Liver (tissue), 9 donors: Measurements from ENCODE around the gene MVB12A. TPM values are rescaled to one million over a fixed set of nuclear protein-coding genes. Genes with fewer than 3 reads are reported as not detected.

Experiments
- DNase-seq: peaks from one replicate; pipeline ENCODE4 v3.0.0-alpha.2; 2017; ENCODE audit warnings: low spot score
- H3K27ac ChIP-seq, 2 donors: one replicate each; pipeline ENCODE4 v1.7.0; 2013; ENCODE audit warnings: inconsistent platforms in 2 of 2, low read length in 2 of 2, control low read depth in 1 of 2, low read depth in 1 of 2, mild to moderate bottlenecking in 1 of 2
- H3K27me3 ChIP-seq, 4 donors: one replicate each; pipeline versions ENCODE4 v1.6.1 to v1.7.0; 2013; ENCODE audit warnings: low read length in 3 of 4, inconsistent platforms in 1 of 4, mild to moderate bottlenecking in 1 of 4, moderate library complexity in 1 of 4; ENCODE audit not compliant: control insufficient read depth in 4 of 4, insufficient read depth in 4 of 4
- H3K36me3 ChIP-seq, 4 donors: one replicate each; pipeline versions ENCODE4 v1.6.1 to v1.7.0; 2013; ENCODE audit warnings: low read length in 3 of 4, mild to moderate bottlenecking in 3 of 4, low read depth in 1 of 4, moderate library complexity in 1 of 4; ENCODE audit not compliant: control insufficient read depth in 4 of 4, insufficient read depth in 3 of 4
- H3K4me1 ChIP-seq, 4 donors: one replicate each; pipeline versions ENCODE4 v1.6.1 to v1.7.0; 2013; ENCODE audit warnings: low read length in 3 of 4, mild to moderate bottlenecking in 3 of 4, moderate library complexity in 1 of 4; ENCODE audit not compliant: control insufficient read depth in 4 of 4, insufficient read depth in 4 of 4
- H3K4me3 ChIP-seq, 3 donors: one replicate each; pipeline versions ENCODE4 v1.6.1 to v1.7.0; 2013; ENCODE audit warnings: low read length in 3 of 3, control low read depth in 1 of 3, low read depth in 1 of 3, mild to moderate bottlenecking in 1 of 3
- H3K9ac ChIP-seq, 2 donors: one replicate each; pipeline ENCODE4 v1.7.0; 2013; ENCODE audit warnings: low read length in 2 of 2, mild to moderate bottlenecking in 2 of 2, moderate library complexity in 2 of 2, control low read depth in 1 of 2, low read depth in 1 of 2
- H3K9me3 ChIP-seq, 4 donors: one replicate each; pipeline versions ENCODE4 v1.6.1 to v1.7.0; 2013; ENCODE audit warnings: low read length in 3 of 4; ENCODE audit not compliant: control insufficient read depth in 4 of 4
- ATF3 ChIP-seq: IDR thresholded peaks from 2 replicates; pipeline ENCODE4 v1.6.1; 2016; ENCODE audit warnings: antibody characterized with exemption
- CTCF ChIP-seq: fragments of 150-350 bp; IDR thresholded peaks from 2 replicates; pipeline ENCODE4 v1.5.1; 2017; ENCODE audit warnings: improper control_type of control experiment, low read depth, low read length; ENCODE audit not compliant: missing input control
- EGR1 ChIP-seq, 2 donors: IDR thresholded peaks; 2 replicates each; pipeline ENCODE4 v1.6.1; 2016 to 2018; ENCODE audit warnings: antibody characterized with exemption in 2 of 2, low read depth in 2 of 2
- FOXA1 ChIP-seq: IDR thresholded peaks from 2 replicates; pipeline ENCODE4 v1.6.1; 2016; ENCODE audit warnings: antibody characterized with exemption
- FOXA2 ChIP-seq: IDR thresholded peaks from 2 replicates; pipeline ENCODE4 v1.6.1; 2016; ENCODE audit warnings: antibody characterized with exemption
- GABPA ChIP-seq, 2 donors: IDR thresholded peaks in 1 of 2; conservative IDR thresholded peaks in 1 of 2; 2 replicates each; pipeline ENCODE4 v1.6.1; 2016; ENCODE audit warnings: antibody characterized with exemption in 2 of 2, mild to moderate bottlenecking in 1 of 2, moderate library complexity in 1 of 2
- HNF4A ChIP-seq, 2 donors: conservative IDR thresholded peaks; 2 replicates each; pipeline ENCODE4 v1.6.1; 2016; ENCODE audit warnings: antibody characterized with exemption in 2 of 2, mild to moderate bottlenecking in 2 of 2
- HNF4G ChIP-seq: IDR thresholded peaks from 2 replicates; pipeline ENCODE4 v1.6.1; 2016; ENCODE audit warnings: antibody characterized with exemption
- JUND ChIP-seq, 2 donors: IDR thresholded peaks; 2 replicates each; pipeline ENCODE4 v1.6.1; 2016; ENCODE audit warnings: antibody characterized with exemption in 2 of 2
- MAX ChIP-seq: IDR thresholded peaks from 2 replicates; pipeline ENCODE4 v1.6.1; 2016; ENCODE audit warnings: antibody characterized with exemption
- NR2F2 ChIP-seq: IDR thresholded peaks from 2 replicates; pipeline ENCODE4 v1.6.1; 2016; ENCODE audit warnings: antibody characterized with exemption
- RAD21 ChIP-seq, 2 donors: IDR thresholded peaks; 2 replicates each; pipeline ENCODE4 v1.6.1; 2016; ENCODE audit warnings: antibody characterized with exemption in 2 of 2, mild to moderate bottlenecking in 2 of 2
- REST ChIP-seq: IDR thresholded peaks from 2 replicates; pipeline ENCODE4 v1.6.1; 2016; ENCODE audit warnings: antibody characterized with exemption, mild to moderate bottlenecking
- RXRA ChIP-seq, 2 donors: IDR thresholded peaks; 2 replicates each; pipeline ENCODE4 v1.6.1; 2017 to 2018; ENCODE audit warnings: antibody characterized with exemption in 2 of 2, mild to moderate bottlenecking in 1 of 2
- SP1 ChIP-seq: IDR thresholded peaks from 2 replicates; pipeline ENCODE4 v1.6.1; 2018; ENCODE audit warnings: antibody characterized with exemption, mild to moderate bottlenecking
- TAF1 ChIP-seq: conservative IDR thresholded peaks from 2 replicates; pipeline ENCODE4 v1.6.1; 2016; ENCODE audit warnings: antibody characterized with exemption, mild to moderate bottlenecking
- YY1 ChIP-seq: IDR thresholded peaks from 2 replicates; pipeline ENCODE4 v1.6.1; 2016; ENCODE audit warnings: antibody characterized with exemption, mild to moderate bottlenecking
- ZBTB33 ChIP-seq: IDR thresholded peaks from 2 replicates; pipeline ENCODE4 v1.6.1; 2016; ENCODE audit warnings: antibody characterized with exemption
- WGBS: extraction: QIAGEN DNeasy Blood & Tissue Kit; methylation state at CpG from one replicate; pipeline ENCODE4 v1.1.7; 2013; 5-methylcytosine and 5-hydroxymethylcytosine counted together
- polyA plus RNA-seq, 2 donors: library from polyadenylated mRNA; stranded (reverse) in 1 of 2; unstranded in 1 of 2; fragments of 200-250 nt in 1 of 2; fragments of >200 nt in 1 of 2; fragmentation: Nextera tagmentation in 1 of 2; extraction: Ambion mirVana in 1 of 2; gene quantifications; one replicate each; pipeline versions ENCODE4 v1.2.1 to v1.2.3, GENCODE V29; 2013 to 2015
- total RNA-seq, 2 donors: library from RNA; depleted of rRNA; stranded (reverse); fragments of >200 nt; gene quantifications; one replicate each; pipeline ENCODE4 v1.2.3, GENCODE V29; 2014
- donor health status: healthy.
- donor health status: healthy.
- donor health status: healthy.
- donor health status: healthy.
- donor health status: healthy.

The MVB12A gene
- total RNA-seq (10 to 100 TPM in 1 of 2 donors, 1 to 10 TPM in 1; 9.8 to 17.2 TPM), polyA plus RNA-seq (10 to 100 TPM; 14.3 to 22.8 TPM)

- DNase-seq: peak; percentile 95
- WGBS: 1% methylated on average over 85 of the region's 85 CpGs
- Histone ChIP-seq H3K9me3 (no peaks in the 10 kb centered on the region), H3K4me3 (peak within 1 kb of the TSS; percentile 71 to 94 (median 91)), H3K9ac (peak within 1 kb of the TSS; percentile 24 to 39), H3K4me1 (peaks cover 0 to 13% (median 8%) of the 10 kb centered on the region in 4 donors), H3K27ac (peak within 1 kb of the TSS; percentile 77 to 81), H3K36me3 (peaks cover 0 to 7% (median 2%) of the 10 kb centered on the region in 4 donors), H3K27me3 (no peaks in the 10 kb centered on the region)
- TF ChIP-seq NR2F2: peak; percentile 94
- TF ChIP-seq ATF3: peak; percentile 28
- TF ChIP-seq CTCF: no peak
- peak; percentile 87 for TF ChIP-seq MAX
- TF ChIP-seq FOXA2: no peak
- peak; percentile 26 for TF ChIP-seq FOXA1
- TF ChIP-seq REST: peak; percentile 82
- TF ChIP-seq ZBTB33: peak; percentile 72
- TF ChIP-seq RXRA (IDR thresholded peaks at IDR 0.05): peak; percentile 31 to 33
- TF ChIP-seq YY1: peak; percentile 96
- peak; percentile 7 to 28 for TF ChIP-seq HNF4A (conservative IDR thresholded peaks at IDR 0.05)
- TF ChIP-seq SP1: peak; percentile 87
- TF ChIP-seq RAD21 (IDR thresholded peaks at IDR 0.05): peak; percentile 12 to 47
- TF ChIP-seq EGR1 (IDR thresholded peaks at IDR 0.05; ENCODE audit: low read depth in 2 of 2): peak in 1 of 2 donors; percentile 86
- peak; percentile 70 for TF ChIP-seq TAF1
- TF ChIP-seq JUND (IDR thresholded peaks at IDR 0.05): peak in 1 of 2 donors; percentile 24
- peak; percentile 98 to 99 for TF ChIP-seq GABPA (IDR thresholded peaks at IDR 0.05 in 1 of 2, conservative IDR thresholded peaks at IDR 0.05 in 1 of 2)
- no peak for TF ChIP-seq HNF4G
These were observed at the start of gene MVB12A for GRCh38 chr19:17419621-17420474. Gene MVB12A (plus strand): TSS chr19:17420047. CDS start chr19:17420136, 89 bp downstream.
